ENCODE data around the gene ARHGAP15. TPM values are rescaled to one million over a fixed set of nuclear protein-coding genes. Genes with fewer than 3 reads are reported as not detected.

Gene ARHGAP15
- total and polyA plus RNA-seq, 4 donors: 3.8 to 17.9 (median 13.2) TPM

DNA sequence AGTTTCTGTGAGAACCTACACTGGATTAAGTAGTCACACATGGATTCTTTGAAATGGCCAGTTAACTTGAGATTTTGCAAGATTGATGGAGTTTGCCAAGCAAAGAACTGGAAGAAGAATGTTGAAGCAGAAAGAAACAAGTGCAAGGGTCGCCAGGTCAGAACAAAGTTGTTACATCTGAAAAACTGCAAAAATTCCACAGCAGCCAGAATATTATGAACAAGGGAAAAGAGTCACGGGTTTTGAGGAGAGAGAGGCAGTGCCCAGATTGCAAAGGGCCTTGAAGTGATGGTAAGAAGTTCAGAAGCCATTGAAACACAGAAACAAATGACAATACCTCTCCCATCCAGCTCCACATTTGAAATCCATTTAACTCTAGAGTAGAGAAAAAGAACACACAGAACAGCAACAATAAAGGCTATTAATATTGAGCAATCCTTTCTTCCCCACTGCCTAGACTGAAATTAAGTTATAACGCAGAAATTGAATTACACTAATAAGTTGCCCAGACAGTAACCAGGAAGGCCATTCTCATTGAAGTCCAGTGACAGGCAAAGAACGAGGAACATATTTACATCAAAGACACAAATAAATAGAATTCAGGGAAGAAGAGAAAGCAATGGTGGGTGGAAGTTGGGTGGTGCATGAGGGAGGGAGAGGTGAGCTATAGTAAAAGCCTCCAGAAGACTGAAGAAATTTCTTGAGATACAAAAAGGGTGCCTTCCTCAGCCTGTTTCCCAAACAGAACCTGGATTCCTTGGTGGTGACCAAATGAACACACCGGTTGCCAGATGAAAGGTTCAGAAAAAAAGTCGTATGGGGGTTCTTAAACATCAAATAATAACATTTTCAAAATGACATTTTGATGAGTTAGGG lies 80.6 kb downstream of the ARHGAP15 start (continued):
- TF ChIP-seq ZBTB33 (IDR thresholded peaks at IDR 0.05): no peak
- no peak for TF ChIP-seq SP1 (IDR thresholded peaks at IDR 0.05)
- TF ChIP-seq HNF4G (IDR thresholded peaks at IDR 0.05): no peak

GRCh38 chr2:143210446-143210819 lies 81.2 kb downstream of the ARHGAP15 start:
- no peak for DNase-seq (ENCODE audit: low spot score)
- Histone ChIP-seq H3K27me3 (ENCODE audit: control insufficient read depth in 4 of 4, insufficient read depth in 4 of 4, low read length in 3 of 4) (no peaks in the 10 kb centered on the region), H3K36me3 (ENCODE audit: control insufficient read depth in 4 of 4, insufficient read depth in 3 of 4, low read depth in 1 of 4, low read length in 3 of 4) (no peaks in the 10 kb centered on the region), H3K4me1 (ENCODE audit: control insufficient read depth in 4 of 4, insufficient read depth in 4 of 4, low read length in 3 of 4) (no peaks in the 10 kb centered on the region), H3K4me3 (ENCODE audit: low read depth in 1 of 3, low read length in 3 of 3) (no peak overlapping the region), H3K27ac (ENCODE audit: low read depth in 1 of 2, low read length in 2 of 2) (no peak overlapping the region), H3K9ac (ENCODE audit: low read depth in 1 of 2, low read length in 2 of 2) (no peak overlapping the region), H3K9me3 (ENCODE audit: control insufficient read depth in 4 of 4, low read length in 3 of 4) (no peaks in the 10 kb centered on the region)
- 90% methylated on average over 1 of the region's 1 CpG for WGBS
- TF ChIP-seq JUND (IDR thresholded peaks at IDR 0.05) (no peak), GABPA (IDR thresholded peaks at IDR 0.05 in 1 of 2, conservative IDR thresholded peaks at IDR 0.05 in 1 of 2) (no peak), TAF1 (conservative IDR thresholded peaks at IDR 0.05) (no peak), FOXA2 (IDR thresholded peaks at IDR 0.05) (no peak), FOXA1 (IDR thresholded peaks at IDR 0.05) (no peak), EGR1 (IDR thresholded peaks at IDR 0.05; ENCODE audit: low read depth in 2 of 2) (no peak), SP1 (IDR thresholded peaks at IDR 0.05) (no peak)
- TF ChIP-seq, protein P1, sequence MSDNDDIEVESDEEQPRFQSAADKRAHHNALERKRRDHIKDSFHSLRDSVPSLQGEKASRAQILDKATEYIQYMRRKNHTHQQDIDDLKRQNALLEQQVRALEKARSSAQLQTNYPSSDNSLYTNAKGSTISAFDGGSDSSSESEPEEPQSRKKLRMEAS (IDR thresholded peaks at IDR 0.05): no peak
- TF ChIP-seq, protein P2, sequence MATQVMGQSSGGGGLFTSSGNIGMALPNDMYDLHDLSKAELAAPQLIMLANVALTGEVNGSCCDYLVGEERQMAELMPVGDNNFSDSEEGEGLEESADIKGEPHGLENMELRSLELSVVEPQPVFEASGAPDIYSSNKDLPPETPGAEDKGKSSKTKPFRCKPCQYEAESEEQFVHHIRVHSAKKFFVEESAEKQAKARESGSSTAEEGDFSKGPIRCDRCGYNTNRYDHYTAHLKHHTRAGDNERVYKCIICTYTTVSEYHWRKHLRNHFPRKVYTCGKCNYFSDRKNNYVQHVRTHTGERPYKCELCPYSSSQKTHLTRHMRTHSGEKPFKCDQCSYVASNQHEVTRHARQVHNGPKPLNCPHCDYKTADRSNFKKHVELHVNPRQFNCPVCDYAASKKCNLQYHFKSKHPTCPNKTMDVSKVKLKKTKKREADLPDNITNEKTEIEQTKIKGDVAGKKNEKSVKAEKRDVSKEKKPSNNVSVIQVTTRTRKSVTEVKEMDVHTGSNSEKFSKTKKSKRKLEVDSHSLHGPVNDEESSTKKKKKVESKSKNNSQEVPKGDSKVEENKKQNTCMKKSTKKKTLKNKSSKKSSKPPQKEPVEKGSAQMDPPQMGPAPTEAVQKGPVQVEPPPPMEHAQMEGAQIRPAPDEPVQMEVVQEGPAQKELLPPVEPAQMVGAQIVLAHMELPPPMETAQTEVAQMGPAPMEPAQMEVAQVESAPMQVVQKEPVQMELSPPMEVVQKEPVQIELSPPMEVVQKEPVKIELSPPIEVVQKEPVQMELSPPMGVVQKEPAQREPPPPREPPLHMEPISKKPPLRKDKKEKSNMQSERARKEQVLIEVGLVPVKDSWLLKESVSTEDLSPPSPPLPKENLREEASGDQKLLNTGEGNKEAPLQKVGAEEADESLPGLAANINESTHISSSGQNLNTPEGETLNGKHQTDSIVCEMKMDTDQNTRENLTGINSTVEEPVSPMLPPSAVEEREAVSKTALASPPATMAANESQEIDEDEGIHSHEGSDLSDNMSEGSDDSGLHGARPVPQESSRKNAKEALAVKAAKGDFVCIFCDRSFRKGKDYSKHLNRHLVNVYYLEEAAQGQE (IDR thresholded peaks at IDR 0.05): no peak

GRCh38 chr2:143217512-143218115 lies 88.4 kb downstream of the ARHGAP15 start:
- Histone ChIP-seq H3K9ac (ENCODE audit: low read depth in 1 of 2, low read length in 2 of 2) (no peak overlapping the region), H3K27me3 (ENCODE audit: control insufficient read depth in 4 of 4, insufficient read depth in 4 of 4, low read length in 3 of 4) (no peaks in the 10 kb centered on the region), H3K36me3 (ENCODE audit: control insufficient read depth in 4 of 4, insufficient read depth in 3 of 4, low read depth in 1 of 4, low read length in 3 of 4) (no peaks in the 10 kb centered on the region), H3K4me1 (ENCODE audit: control insufficient read depth in 4 of 4, insufficient read depth in 4 of 4, low read length in 3 of 4) (no peaks in the 10 kb centered on the region), H3K9me3 (ENCODE audit: control insufficient read depth in 4 of 4, low read length in 3 of 4) (no peaks in the 10 kb centered on the region), H3K4me3 (ENCODE audit: low read depth in 1 of 3, low read length in 3 of 3) (no peak overlapping the region), H3K27ac (ENCODE audit: low read depth in 1 of 2, low read length in 2 of 2) (no peak overlapping the region)
- DNase-seq (ENCODE audit: low spot score): no peak
- 63% methylated on average over 1 of the region's 1 CpG for WGBS
- TF ChIP-seq GABPA (IDR thresholded peaks at IDR 0.05 in 1 of 2, conservative IDR thresholded peaks at IDR 0.05 in 1 of 2): no peak
- TF ChIP-seq, protein P3, sequence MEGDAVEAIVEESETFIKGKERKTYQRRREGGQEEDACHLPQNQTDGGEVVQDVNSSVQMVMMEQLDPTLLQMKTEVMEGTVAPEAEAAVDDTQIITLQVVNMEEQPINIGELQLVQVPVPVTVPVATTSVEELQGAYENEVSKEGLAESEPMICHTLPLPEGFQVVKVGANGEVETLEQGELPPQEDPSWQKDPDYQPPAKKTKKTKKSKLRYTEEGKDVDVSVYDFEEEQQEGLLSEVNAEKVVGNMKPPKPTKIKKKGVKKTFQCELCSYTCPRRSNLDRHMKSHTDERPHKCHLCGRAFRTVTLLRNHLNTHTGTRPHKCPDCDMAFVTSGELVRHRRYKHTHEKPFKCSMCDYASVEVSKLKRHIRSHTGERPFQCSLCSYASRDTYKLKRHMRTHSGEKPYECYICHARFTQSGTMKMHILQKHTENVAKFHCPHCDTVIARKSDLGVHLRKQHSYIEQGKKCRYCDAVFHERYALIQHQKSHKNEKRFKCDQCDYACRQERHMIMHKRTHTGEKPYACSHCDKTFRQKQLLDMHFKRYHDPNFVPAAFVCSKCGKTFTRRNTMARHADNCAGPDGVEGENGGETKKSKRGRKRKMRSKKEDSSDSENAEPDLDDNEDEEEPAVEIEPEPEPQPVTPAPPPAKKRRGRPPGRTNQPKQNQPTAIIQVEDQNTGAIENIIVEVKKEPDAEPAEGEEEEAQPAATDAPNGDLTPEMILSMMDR (IDR thresholded peaks at IDR 0.05; ENCODE audit: low read depth, low read length, missing input control): no peak
- no peak for TF ChIP-seq SP1 (IDR thresholded peaks at IDR 0.05)
- TF ChIP-seq FOXA2 (IDR thresholded peaks at IDR 0.05): no peak
- TF ChIP-seq, protein P1 (IDR thresholded peaks at IDR 0.05): no peak
- no peak for TF ChIP-seq NR2F2 (IDR thresholded peaks at IDR 0.05)
- TF ChIP-seq ZBTB33 (IDR thresholded peaks at IDR 0.05): no peak
- TF ChIP-seq YY1 (IDR thresholded peaks at IDR 0.05): no peak
- no peak for TF ChIP-seq TAF1 (conservative IDR thresholded peaks at IDR 0.05)
- no peak for TF ChIP-seq FOXA1 (IDR thresholded peaks at IDR 0.05)
- no peak for TF ChIP-seq RAD21 (IDR thresholded peaks at IDR 0.05)
- TF ChIP-seq HNF4A (conservative IDR thresholded peaks at IDR 0.05): no peak

All from liver (tissue), 9 donors.